Keratinocyte (primary cell): ENCODE data around the gene TRAF2. TPM values are rescaled to one million over a fixed set of nuclear protein-coding genes. Genes with fewer than 3 reads are reported as not detected.
"Not testable (repeated sequence)": the region's sequence is repeated elsewhere in the genome, so short reads cannot be mapped to it uniquely, and the experiment has no call there.

Experiments used
- DNase-seq: peaks from one replicate; pipeline ENCODE4 v3.0.0-alpha.2; 2011; ENCODE audit warnings: low read depth, missing footprints, low spot score
- FAIRE-seq: peaks from 2 replicates; lab custom pipeline; 2011; peaks lifted over from hg19 to GRCh38; lab: Jason Lieb, UNC
- H2AFZ ChIP-seq: 2 replicates; pipeline ENCODE4 v1.6.0; 2012; ENCODE audit warnings: low read length, control low read depth, inconsistent platforms; ENCODE audit not compliant: control insufficient read depth
- H3K27ac ChIP-seq: 2 replicates; pipeline ENCODE4 v1.5.1; 2011; ENCODE audit warnings: low read length; ENCODE audit not compliant: control insufficient read depth, insufficient read depth
- H3K27me3 ChIP-seq: 3 replicates; pipeline ENCODE4 v1.6.0; 2011; ENCODE audit warnings: low read length; ENCODE audit not compliant: control insufficient read depth, insufficient read depth; ENCODE audit errors: extremely low read depth
- H3K36me3 ChIP-seq, 2 experiments: 2 replicates in 1 of 2; 3 replicates in 1 of 2; pipeline ENCODE4 v1.5.1; 2011; ENCODE audit warnings: low read length in 2 of 2, mild to moderate bottlenecking in 1 of 2; ENCODE audit not compliant: control insufficient read depth in 2 of 2, insufficient read depth in 2 of 2; ENCODE audit errors: extremely low read depth in 1 of 2
- H3K4me1 ChIP-seq: 3 replicates; pipeline ENCODE4 v1.5.1; 2011; ENCODE audit warnings: low read length; ENCODE audit not compliant: control insufficient read depth, insufficient read depth; ENCODE audit errors: extremely low read depth
- H3K4me2 ChIP-seq: 3 replicates; pipeline ENCODE4 v1.6.0; 2011; ENCODE audit warnings: low read depth, low read length; ENCODE audit not compliant: control insufficient read depth, insufficient read depth; ENCODE audit errors: extremely low read depth
- H3K4me3 ChIP-seq, 3 experiments: fragments of 200-600 bp in 1 of 3; sonication (generic) in 1 of 3; 2 replicates in 2 of 3; 3 replicates in 1 of 3; pipeline ENCODE4 v1.5.1; 2011 to 2016; ENCODE audit warnings: low read length in 3 of 3, mild to moderate bottlenecking in 3 of 3, control low read depth in 2 of 3, inconsistent platforms in 1 of 3, low read depth in 1 of 3, mixed read lengths in 1 of 3, mixed run types in 1 of 3, moderate library complexity in 1 of 3; ENCODE audit not compliant: control insufficient read depth in 2 of 3, insufficient read depth in 2 of 3; ENCODE audit errors: extremely low read depth in 1 of 3
- H3K79me2 ChIP-seq: 2 replicates; pipeline ENCODE4 v1.6.0; 2012; ENCODE audit warnings: low read length; ENCODE audit not compliant: control insufficient read depth, insufficient read depth
- H3K9ac ChIP-seq: 3 replicates; pipeline ENCODE4 v1.6.0; 2011; ENCODE audit warnings: low read length; ENCODE audit not compliant: control insufficient read depth, insufficient read depth; ENCODE audit errors: extremely low read depth
- H3K9me1 ChIP-seq: 3 replicates; pipeline ENCODE4 v1.6.0; 2011; ENCODE audit warnings: low read length; ENCODE audit not compliant: control insufficient read depth, insufficient read depth; ENCODE audit errors: extremely low read depth
- H3K9me3 ChIP-seq: 2 replicates; pipeline ENCODE4 v1.5.1; 2012; ENCODE audit warnings: low read depth, low read length; ENCODE audit not compliant: control insufficient read depth
- H4K20me1 ChIP-seq: 3 replicates; pipeline ENCODE4 v1.6.0; 2011; ENCODE audit warnings: low read length; ENCODE audit not compliant: control insufficient read depth, insufficient read depth; ENCODE audit errors: extremely low read depth
- CTCF ChIP-seq, 3 experiments: IDR thresholded peaks in 1 of 3; conservative IDR thresholded peaks in 1 of 3; optimal IDR thresholded peaks in 1 of 3; 2 replicates in 2 of 3; 3 replicates in 1 of 3; pipeline versions ENCODE3 to v1.5.1; 2011; ENCODE audit warnings: low read length in 3 of 3, mild to moderate bottlenecking in 3 of 3, moderate library complexity in 2 of 3, control low read depth in 1 of 3, inconsistent platforms in 1 of 3; ENCODE audit not compliant: insufficient read depth in 2 of 3; ENCODE audit errors: extremely low read depth in 1 of 3
- EZH2 ChIP-seq: IDR thresholded peaks from one replicate; pipeline ENCODE4 v1.6.1; 2012; ENCODE audit warnings: inconsistent platforms, mild to moderate bottlenecking, low read length, moderate library complexity
- dilution Hi-C: fragments of 300-500 bp; cut with MboI; formaldehyde crosslinking; loops from one replicate; pipeline ENCODE4 v1.7.0; 2020; ENCODE audit warnings: low sequenced_read_pairs; ENCODE audit not compliant: extremely low pct_ligation_motif_present
- polyA minus RNA-seq, 3 experiments: library from RNA; depleted of rRNA, polyadenylated mRNA; stranded (reverse); fragments of >200 nt; gene quantifications; 1 replicate in 1 of 3; 2 replicates in 1 of 3; 3 replicates in 1 of 3; pipeline ENCODE4 v1.2.3, GENCODE V29; 2011
- polyA plus RNA-seq, 5 experiments: library from polyadenylated mRNA; depleted of rRNA in 3 of 5; stranded (reverse) in 3 of 5; stranded (forward) in 1 of 5; unstranded in 1 of 5; fragments of >200 nt; gene quantifications; 1 replicate in 1 of 5; 2 replicates in 3 of 5; 3 replicates in 1 of 5; pipeline versions ENCODE4 v1.2.1 to v1.2.3, GENCODE V29; 2011 to 2012; ENCODE audit warnings: missing spikeins in 2 of 5, low read depth in 1 of 5, low replicate concordance in 1 of 5

The TRAF2 gene
- polyA plus RNA-seq: 9.9 to 12.9 TPM (median 10.6 TPM) in 3 replicates
- polyA plus RNA-seq (2011; ENCODE audit: low read depth): 5.1 TPM
- 4.8 and 7.9 TPM in 2 replicates for polyA plus RNA-seq (2011; cell fraction: cytosol; rRNA removed)
- 15.2 and 19.4 TPM in 2 replicates for polyA plus RNA-seq (2011; cell fraction: nucleus; rRNA removed)
- polyA plus RNA-seq (2012; ENCODE audit: low replicate concordance): 6.5 and 14.0 TPM in 2 replicates
- polyA minus RNA-seq: 9.4 to 19.4 TPM (median 10.7 TPM) in 3 replicates
- 14.6 TPM for polyA minus RNA-seq (2011; cell fraction: cytosol; rRNA and poly(A)+ RNA removed)
- polyA minus RNA-seq (2011; cell fraction: nucleus; rRNA and poly(A)+ RNA removed): 9.9 and 14.0 TPM in 2 replicates

- Histone ChIP-seq H3K9ac (peak within 1 kb of the TSS; percentile 86), H3K4me2 (peak within 1 kb of the TSS; percentile 96), H3K4me3 (peak within 1 kb of the TSS; percentile 76 to 87 (median 86)), H3K27me3 (no peaks in the 10 kb centered on the region), H3K27ac (peak within 1 kb of the TSS; percentile 76), H2AFZ (peak within 1 kb of the TSS; percentile 90), H3K79me2 (peaks cover 43% of the 10 kb centered on the region), H3K4me1 (peaks cover 28% of the 10 kb centered on the region), H3K36me3 (peaks cover 4 to 5% of the 10 kb centered on the region in 2 experiments), H3K9me1 (no peaks in the 10 kb centered on the region), H3K9me3 (no peaks in the 10 kb centered on the region), H4K20me1 (no peaks in the 10 kb centered on the region)
- dilution Hi-C loops: no loop called here
- DNase-seq: peak; percentile 89
- TF ChIP-seq EZH2: no peak
- no peak for TF ChIP-seq CTCF (optimal IDR thresholded peaks at IDR 0.05 in 1 of 3, IDR thresholded peaks at IDR 0.05 in 1 of 3, conservative IDR thresholded peaks at IDR 0.05 in 1 of 3; ENCODE audit: extremely low read depth in 1 of 3, insufficient read depth in 2 of 3, low read length in 3 of 3)
- FAIRE-seq: peak; percentile 41
Measured at GRCh38 chr9:136885950-136886578, at the start of gene TRAF2. Gene TRAF2 (plus strand): TSS chr9:136886516. CDS start chr9:136898741, 12,225 bp downstream.

- Histone ChIP-seq H3K9me1 (no peaks in the 10 kb centered on the region), H3K9me3 (no peaks in the 10 kb centered on the region), H3K4me1 (peaks cover 9% of the 10 kb centered on the region), H3K79me2 (no peaks in the 10 kb centered on the region), H3K4me3 (no peak overlapping the region), H3K36me3 (peaks cover 0 to 15% of the 10 kb centered on the region in 2 experiments), H3K27ac (no peak overlapping the region), H4K20me1 (no peaks in the 10 kb centered on the region), H3K27me3 (no peaks in the 10 kb centered on the region), H3K9ac (no peak overlapping the region), H3K4me2 (no peak overlapping the region), H2AFZ (no peak overlapping the region)
- FAIRE-seq (no peak), DNase-seq (no peak)
- TF ChIP-seq EZH2 (no peak), CTCF (optimal IDR thresholded peaks at IDR 0.05 in 1 of 3, IDR thresholded peaks at IDR 0.05 in 1 of 3, conservative IDR thresholded peaks at IDR 0.05 in 1 of 3; ENCODE audit: extremely low read depth in 1 of 3, insufficient read depth in 2 of 3, low read length in 3 of 3) (no peak)
- dilution Hi-C loops: no loop called here
Measured at GRCh38 chr9:136837146-136837855, 49.0 kb upstream of the TRAF2 start.

- H2AFZ ChIP-seq, H3K27me3 ChIP-seq, H3K79me2 ChIP-seq, DNase-seq, H3K27ac ChIP-seq, H4K20me1 ChIP-seq, dilution Hi-C loops, H3K4me3 ChIP-seq, H3K4me1 ChIP-seq, H3K9me1 ChIP-seq, H3K9me3 ChIP-seq, H3K9ac ChIP-seq, H3K4me2 ChIP-seq, FAIRE-seq: not testable (repeated sequence)
- H3K36me3 ChIP-seq: peaks cover 0 to 12% of the 10 kb centered on the region in 2 experiments
Measured at GRCh38 chr9:136837856-136838277, 48.4 kb upstream of the TRAF2 start.
